HepG2 (cell line): Measurements from ENCODE around the gene TXN2. TPM values are rescaled to one million over a fixed set of nuclear protein-coding genes. Genes with fewer than 3 reads are reported as not detected.

Experiments used
- ATAC-seq: fragments of 200-7000 bp; cut with Tn5 transposase; 3 replicates; pipeline ENCODE4 v1.9.1; 2020; ENCODE audit warnings: mild to moderate bottlenecking, moderate library complexity
- BruUV-seq: library from RNA; stranded (reverse); fragments of 400-500 nt; replicated peaks from 2 replicates; lab custom pipeline; 2021; lab: Mats Ljungman, UMichigan
- CTCF ChIA-PET: fragments of 300-600 bp; formaldehyde crosslinking; extraction: SDS; loops from one replicate; lab custom pipeline; 2021; ENCODE audit warnings: low total read pairs, inconsistent platforms, low intra/inter-chr PET ratio; lab: Yijun Ruan, JAX
- POLR2A ChIA-PET: fragments of 350-600 bp; sonication (Branson Sonifier 250); formaldehyde crosslinking; loops from one replicate; lab custom pipeline; 2020; ENCODE audit warnings: antibody characterized with exemption, inconsistent platforms; lab: Yijun Ruan, JAX
- DNase-seq: peaks from one replicate; pipeline ENCODE4 v3.0.0-alpha.2; 2015; ENCODE audit warnings: low spot score
- FAIRE-seq: peaks from 3 replicates; lab custom pipeline; 2011; peaks lifted over from hg19 to GRCh38; lab: Jason Lieb, UNC
- H2AFZ ChIP-seq: one replicate; pipeline ENCODE4 v1.6.1; 2011; ENCODE audit warnings: low read length, inconsistent platforms
- H3K27ac ChIP-seq: fragments of 300-600 bp; 3 replicates; pipeline ENCODE4 v1.8.0; 2011; ENCODE audit warnings: mixed run types, mild to moderate bottlenecking, mixed read lengths, low read length, inconsistent platforms; ENCODE audit not compliant: insufficient read depth; ENCODE audit errors: extremely low read length
- H3K27me3 ChIP-seq, 2 experiments: fragments of 200-600 bp in 1 of 2; 2 replicates in 1 of 2; 3 replicates in 1 of 2; pipeline versions ENCODE4 v1.6.0 to v1.8.0; 2011; ENCODE audit warnings: low read length in 2 of 2, mild to moderate bottlenecking in 2 of 2, moderate library complexity in 2 of 2, inconsistent platforms in 1 of 2; ENCODE audit not compliant: insufficient read depth in 2 of 2, control insufficient read depth in 1 of 2
- H3K36me3 ChIP-seq, 2 experiments: fragments of 200-600 bp in 1 of 2; replicated peaks in 1 of 2; 2 replicates in 1 of 2; 3 replicates in 1 of 2; pipeline versions ENCODE4 v1.5.1 to v1.8.0; 2011; ENCODE audit warnings: low read length in 2 of 2, inconsistent platforms in 1 of 2; ENCODE audit not compliant: insufficient read depth in 2 of 2, control insufficient read depth in 1 of 2
- H3K4me1 ChIP-seq: 2 replicates; pipeline ENCODE4 v1.5.1; 2012; ENCODE audit warnings: low read length, inconsistent platforms; ENCODE audit not compliant: insufficient read depth
- H3K4me2 ChIP-seq: 2 replicates; pipeline ENCODE4 v1.6.0; 2011; ENCODE audit warnings: low read depth, low read length, inconsistent platforms
- H3K4me3 ChIP-seq, 3 experiments: fragments of 200-600 bp in 1 of 3; sonication (generic), shearing (Covaris generic) in 1 of 3; replicated peaks in 1 of 3; 2 replicates each; pipeline ENCODE4 v1.5.1; 2011 to 2016; ENCODE audit warnings: low read length in 3 of 3, inconsistent platforms in 2 of 3, low read depth in 2 of 3, mild to moderate bottlenecking in 2 of 3, control low read depth in 1 of 3, mixed read lengths in 1 of 3; ENCODE audit not compliant: insufficient read depth in 1 of 3
- H3K79me2 ChIP-seq: one replicate; pipeline ENCODE4 v1.6.1; 2011; ENCODE audit warnings: low read length, inconsistent platforms; ENCODE audit not compliant: insufficient read depth
- H3K9ac ChIP-seq: 2 replicates; pipeline ENCODE4 v1.6.0; 2011; ENCODE audit warnings: mild to moderate bottlenecking, low read depth, low read length, inconsistent platforms; ENCODE audit not compliant: insufficient read depth
- H3K9me3 ChIP-seq: 2 replicates; pipeline ENCODE4 v1.5.1; 2012; ENCODE audit warnings: mild to moderate bottlenecking, low read length
- H4K20me1 ChIP-seq: 2 replicates; pipeline ENCODE4 v1.6.0; 2011; ENCODE audit warnings: inconsistent platforms, mild to moderate bottlenecking, low read length, moderate library complexity; ENCODE audit not compliant: insufficient read depth
- BHLHE40 ChIP-seq: IDR thresholded peaks from 2 replicates; pipeline ENCODE4 v1.6.1; 2011; ENCODE audit warnings: low read length, improper control_type of control experiment
- BORCS8-MEF2B ChIP-seq: sonication (generic); formaldehyde crosslinking; IDR thresholded peaks from 2 replicates; pipeline ENCODE4 v1.8.0; 2022; ENCODE audit warnings: mild to moderate bottlenecking, missing genetic modification reagents
- GFI1 ChIP-seq: sonication (generic); formaldehyde crosslinking; IDR thresholded peaks from 2 replicates; pipeline ENCODE4 v1.5.0; 2020; ENCODE audit warnings: missing genetic modification reagents, mild to moderate bottlenecking, borderline replicate concordance
- IKZF4 ChIP-seq: sonication (generic); formaldehyde crosslinking; IDR thresholded peaks from 2 replicates; pipeline ENCODE4 v1.5.1; 2020; ENCODE audit warnings: borderline replicate concordance, mild to moderate bottlenecking, low read depth, missing genetic modification reagents; ENCODE audit errors: not compliant biosample characterization
- PAX8 ChIP-seq: sonication (generic); formaldehyde crosslinking; IDR thresholded peaks from 2 replicates; pipeline ENCODE4 v1.8.0; 2022; ENCODE audit warnings: mild to moderate bottlenecking, missing genetic modification reagents, borderline replicate concordance
- RBFOX2 ChIP-seq: fragments of 200-400 bp; formaldehyde crosslinking; IDR thresholded peaks from 2 replicates; pipeline ENCODE4 v1.6.1; 2017; ENCODE audit warnings: low read depth, mild to moderate bottlenecking, low read length
- SIX4 ChIP-seq: sonication (generic); formaldehyde crosslinking; IDR thresholded peaks from 2 replicates; pipeline ENCODE4 v1.4.0; 2020; ENCODE audit warnings: missing genetic modification reagents
- TARDBP ChIP-seq: sonication (generic); formaldehyde crosslinking; IDR thresholded peaks from 2 replicates; pipeline ENCODE4 v1.8.0; 2022; ENCODE audit warnings: mild to moderate bottlenecking, missing genetic modification reagents
- ZNF121 ChIP-seq: sonication (generic); formaldehyde crosslinking; IDR thresholded peaks from 2 replicates; pipeline ENCODE4 v1.5.0; 2020; ENCODE audit warnings: mild to moderate bottlenecking, missing genetic modification reagents
- ZNF224 ChIP-seq: sonication (generic); formaldehyde crosslinking; IDR thresholded peaks from 2 replicates; pipeline ENCODE4 v1.5.0; 2020; ENCODE audit warnings: mild to moderate bottlenecking, missing genetic modification reagents
- ZNF441 ChIP-seq: sonication (generic); formaldehyde crosslinking; IDR thresholded peaks from 2 replicates; pipeline ENCODE4 v1.7.0; 2021; ENCODE audit warnings: missing genetic modification reagents, borderline replicate concordance
- WGBS: methylation state at CpG from one replicate; pipeline ENCODE4 v1.1.6; 2017; ENCODE audit warnings: low lambda C conversion rate; 5-methylcytosine and 5-hydroxymethylcytosine counted together
- in situ Hi-C: cut with HindIII; loops from 2 replicates; pipeline ENCODE4 v1.10.0; 2017; ENCODE audit warnings: low pct_unique_long_range_greater_than_20kb; ENCODE audit not compliant: extremely low pct_ligation_motif_present
- intact Hi-C: fragments of 100-400 bp; cut with micrococcal nuclease; formaldehyde crosslinking; loops from one replicate; pipeline ENCODE4 v1.10.0; 2022; ENCODE audit not compliant: unreplicated experiment
- polyA plus RNA-seq, 8 experiments: library from polyadenylated mRNA; depleted of rRNA in 3 of 8; stranded (reverse) in 7 of 8; unstranded in 1 of 8; fragments of >200 nt; fragmentation: Illumina TruSeq in 4 of 8; extraction: Trizol in 4 of 8; gene quantifications; 2 replicates each; pipeline versions ENCODE4 v1.2.1 to v1.2.3, GENCODE V29; 2011 to 2016; ENCODE audit warnings: low read depth in 4 of 8, missing spikeins in 1 of 8, mixed read lengths in 1 of 8; ENCODE audit not compliant: insufficient read depth in 1 of 8
- total RNA-seq, 5 experiments: library from RNA; depleted of rRNA; stranded (reverse); fragments of >200 nt; fragmentation: Illumina TruSeq; extraction: Trizol; gene quantifications; 2 replicates each; pipeline ENCODE4 v1.2.3, GENCODE V29; 2016; ENCODE audit warnings: low read depth in 1 of 5
- TF ChIP-seq, protein P1 (sequence below): IDR thresholded peaks from 2 replicates; pipeline ENCODE4 v1.6.1; 2016; ENCODE audit warnings: missing compliant biosample characterization, missing genetic modification reagents, borderline replicate concordance
- TF ChIP-seq, protein P2 (sequence below): sonication (generic); formaldehyde crosslinking; IDR thresholded peaks from 2 replicates; pipeline ENCODE4 v1.5.0; 2020; ENCODE audit warnings: missing genetic modification reagents, mild to moderate bottlenecking, borderline replicate concordance
- TF ChIP-seq, protein P3 (sequence below): sonication (generic); formaldehyde crosslinking; IDR thresholded peaks from 2 replicates; pipeline ENCODE4 v1.5.1; 2020; ENCODE audit warnings: mild to moderate bottlenecking, missing genetic modification reagents, borderline replicate concordance

Gene TXN2
- total and polyA plus RNA-seq, 2 of the 13 experiments (the other 11 are each of a cell fraction or from before 2014, with no cell fraction given), result 41.4 to 109 TPM

DNA sequence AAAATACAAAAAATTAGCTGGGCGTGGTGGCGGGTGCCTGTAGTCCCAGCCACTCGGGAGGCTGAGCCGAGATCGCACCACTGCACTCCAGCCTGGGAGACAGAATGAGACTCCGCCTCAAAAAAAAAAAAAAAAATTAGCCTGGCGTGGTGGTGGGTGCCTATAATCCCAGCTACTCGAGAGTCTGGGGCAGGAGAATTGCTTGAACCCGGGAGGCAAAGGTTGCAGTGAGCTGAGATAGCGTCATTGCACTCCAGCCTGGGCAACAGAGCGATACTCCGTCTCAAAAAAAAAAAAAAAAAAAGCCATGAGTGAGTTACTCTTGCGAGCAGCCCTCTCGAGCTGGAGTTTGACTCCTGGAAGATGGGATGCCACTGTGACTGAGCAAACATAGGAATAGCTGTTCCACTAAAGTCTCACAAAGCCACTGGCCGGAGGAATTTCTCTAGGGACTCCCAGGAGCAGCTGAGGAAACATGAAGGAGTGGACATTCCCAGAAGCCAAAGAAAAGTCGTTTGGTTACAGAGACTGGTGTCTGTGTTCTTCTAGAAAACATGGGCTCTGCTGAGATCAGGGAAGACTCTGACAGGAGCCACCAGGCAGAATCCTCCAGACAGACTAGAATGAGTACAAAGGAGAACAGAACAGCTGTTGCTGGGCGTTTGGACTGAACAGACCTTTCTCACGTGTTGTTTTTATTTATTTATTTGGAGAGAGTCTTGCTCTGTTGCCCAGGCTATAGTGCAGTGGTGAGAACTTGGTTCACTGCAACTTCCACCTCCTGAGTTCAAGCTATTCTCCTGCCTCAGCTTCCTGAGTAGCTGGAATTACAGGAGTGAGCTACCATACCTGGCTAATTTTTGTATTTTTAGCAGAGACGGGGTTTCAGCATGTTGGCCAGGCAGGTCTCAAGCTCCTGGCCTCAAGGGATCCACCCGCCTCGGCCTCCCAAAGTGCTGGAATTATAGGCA is 61.2 kb downstream of the TXN2 start:
- DNase-seq (no peak), FAIRE-seq (peak; percentile 18), ATAC-seq (peak; percentile 69)
- Histone ChIP-seq H3K4me3 (peak overlapping the region; percentile 41 to 53 (median 49); a peak in 5 of 6 replicates), H3K27ac (peak overlapping the region; percentile 88), H3K4me2 (peak overlapping the region; percentile 80), H4K20me1 (no peaks in the 10 kb centered on the region), H3K9ac (peak overlapping the region; percentile 75), H3K9me3 (no peaks in the 10 kb centered on the region), H3K4me1 (peaks cover 85% of the 10 kb centered on the region), H3K79me2 (no peaks in the 10 kb centered on the region), H3K27me3 (no peaks in the 10 kb centered on the region), H3K36me3 (no peaks in the 10 kb centered on the region), H2AFZ (no peak overlapping the region)
- ChIA-PET CTCF (no interaction called here), POLR2A (interaction anchor here (0.6 to 6.4 kb wide), 29 partner anchors 8 to 132 kb away, joined by 3 to 151 read pairs (median 5); partner anchors contain the start of genes FOXRED2 and MYH9)
- in situ Hi-C loops, result no loop called here
- intact Hi-C loops, result loop anchor here (1.0 kb wide), 2 partner anchors 9 to 13 kb away; no protein-coding TSS in a partner anchor
- WGBS, result 14% methylated on average over 20 of the region's 21 CpGs
- TSS peak; percentile 85 for BruUV-seq
- TF ChIP-seq IKZF4 (CRISPR knock-in tag) (no peak), ZNF224 (CRISPR knock-in tag) (no peak), TARDBP (0 out of 2 replicates have a peak, but pooled peaks have one; percentile 2), BORCS8-MEF2B (CRISPR knock-in tag) (0 out of 2 replicates have a peak, but pooled peaks have one; percentile 25), ZNF121 (CRISPR knock-in tag) (peak; percentile 92), PAX8 (CRISPR knock-in tag) (peak; percentile 41; the same call in 1 of the 2 replicates), GFI1 (CRISPR knock-in tag) (0 out of 2 replicates have a peak, but pooled peaks have one; percentile 9), ZNF441 (CRISPR knock-in tag) (peak; percentile 91), SIX4 (no peak), RBFOX2 (peak; percentile 27; the same call in 1 of the 2 replicates), BHLHE40 (0 out of 2 replicates have a peak, but pooled peaks have one; percentile 14)
- TF ChIP-seq, protein P1, sequence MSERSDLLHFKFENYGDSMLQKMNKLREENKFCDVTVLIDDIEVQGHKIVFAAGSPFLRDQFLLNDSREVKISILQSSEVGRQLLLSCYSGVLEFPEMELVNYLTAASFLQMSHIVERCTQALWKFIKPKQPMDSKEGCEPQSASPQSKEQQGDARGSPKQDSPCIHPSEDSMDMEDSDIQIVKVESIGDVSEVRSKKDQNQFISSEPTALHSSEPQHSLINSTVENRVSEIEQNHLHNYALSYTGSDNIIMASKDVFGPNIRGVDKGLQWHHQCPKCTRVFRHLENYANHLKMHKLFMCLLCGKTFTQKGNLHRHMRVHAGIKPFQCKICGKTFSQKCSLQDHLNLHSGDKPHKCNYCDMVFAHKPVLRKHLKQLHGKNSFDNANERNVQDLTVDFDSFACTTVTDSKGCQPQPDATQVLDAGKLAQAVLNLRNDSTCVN (CRISPR knock-in tag), result no peak
- TF ChIP-seq, protein P2, sequence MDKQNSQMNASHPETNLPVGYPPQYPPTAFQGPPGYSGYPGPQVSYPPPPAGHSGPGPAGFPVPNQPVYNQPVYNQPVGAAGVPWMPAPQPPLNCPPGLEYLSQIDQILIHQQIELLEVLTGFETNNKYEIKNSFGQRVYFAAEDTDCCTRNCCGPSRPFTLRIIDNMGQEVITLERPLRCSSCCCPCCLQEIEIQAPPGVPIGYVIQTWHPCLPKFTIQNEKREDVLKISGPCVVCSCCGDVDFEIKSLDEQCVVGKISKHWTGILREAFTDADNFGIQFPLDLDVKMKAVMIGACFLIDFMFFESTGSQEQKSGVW, result 0 out of 2 replicates have a peak, but pooled peaks have one; percentile 23
- TF ChIP-seq, protein P3, sequence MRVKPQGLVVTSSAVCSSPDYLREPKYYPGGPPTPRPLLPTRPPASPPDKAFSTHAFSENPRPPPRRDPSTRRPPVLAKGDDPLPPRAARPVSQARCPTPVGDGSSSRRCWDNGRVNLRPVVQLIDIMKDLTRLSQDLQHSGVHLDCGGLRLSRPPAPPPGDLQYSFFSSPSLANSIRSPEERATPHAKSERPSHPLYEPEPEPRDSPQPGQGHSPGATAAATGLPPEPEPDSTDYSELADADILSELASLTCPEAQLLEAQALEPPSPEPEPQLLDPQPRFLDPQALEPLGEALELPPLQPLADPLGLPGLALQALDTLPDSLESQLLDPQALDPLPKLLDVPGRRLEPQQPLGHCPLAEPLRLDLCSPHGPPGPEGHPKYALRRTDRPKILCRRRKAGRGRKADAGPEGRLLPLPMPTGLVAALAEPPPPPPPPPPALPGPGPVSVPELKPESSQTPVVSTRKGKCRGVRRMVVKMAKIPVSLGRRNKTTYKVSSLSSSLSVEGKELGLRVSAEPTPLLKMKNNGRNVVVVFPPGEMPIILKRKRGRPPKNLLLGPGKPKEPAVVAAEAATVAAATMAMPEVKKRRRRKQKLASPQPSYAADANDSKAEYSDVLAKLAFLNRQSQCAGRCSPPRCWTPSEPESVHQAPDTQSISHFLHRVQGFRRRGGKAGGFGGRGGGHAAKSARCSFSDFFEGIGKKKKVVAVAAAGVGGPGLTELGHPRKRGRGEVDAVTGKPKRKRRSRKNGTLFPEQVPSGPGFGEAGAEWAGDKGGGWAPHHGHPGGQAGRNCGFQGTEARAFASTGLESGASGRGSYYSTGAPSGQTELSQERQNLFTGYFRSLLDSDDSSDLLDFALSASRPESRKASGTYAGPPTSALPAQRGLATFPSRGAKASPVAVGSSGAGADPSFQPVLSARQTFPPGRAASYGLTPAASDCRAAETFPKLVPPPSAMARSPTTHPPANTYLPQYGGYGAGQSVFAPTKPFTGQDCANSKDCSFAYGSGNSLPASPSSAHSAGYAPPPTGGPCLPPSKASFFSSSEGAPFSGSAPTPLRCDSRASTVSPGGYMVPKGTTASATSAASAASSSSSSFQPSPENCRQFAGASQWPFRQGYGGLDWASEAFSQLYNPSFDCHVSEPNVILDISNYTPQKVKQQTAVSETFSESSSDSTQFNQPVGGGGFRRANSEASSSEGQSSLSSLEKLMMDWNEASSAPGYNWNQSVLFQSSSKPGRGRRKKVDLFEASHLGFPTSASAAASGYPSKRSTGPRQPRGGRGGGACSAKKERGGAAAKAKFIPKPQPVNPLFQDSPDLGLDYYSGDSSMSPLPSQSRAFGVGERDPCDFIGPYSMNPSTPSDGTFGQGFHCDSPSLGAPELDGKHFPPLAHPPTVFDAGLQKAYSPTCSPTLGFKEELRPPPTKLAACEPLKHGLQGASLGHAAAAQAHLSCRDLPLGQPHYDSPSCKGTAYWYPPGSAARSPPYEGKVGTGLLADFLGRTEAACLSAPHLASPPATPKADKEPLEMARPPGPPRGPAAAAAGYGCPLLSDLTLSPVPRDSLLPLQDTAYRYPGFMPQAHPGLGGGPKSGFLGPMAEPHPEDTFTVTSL, result 0 out of 2 replicates have a peak, but pooled peaks have one; percentile 15
